ENCODE data around the gene PTK6. TPM values are rescaled to one million over a fixed set of nuclear protein-coding genes. Genes with fewer than 3 reads are reported as not detected.

PTK6 gene
- total RNA-seq, 3 donors from 2014 or later (not counting 1 experiment from before 2014, with no cell fraction given): 0.16 to 0.48 TPM; not detected in 1

- peaks cover 0 to 8% of the 10 kb centered on the region in 2 donors for H3K9me3 Mint-ChIP-seq
- Histone ChIP-seq H3K27me3 (ENCODE audit: control insufficient read depth, insufficient read depth, low read length) (peaks cover 21% of the 10 kb centered on the region), H3K36me3 (ENCODE audit: control insufficient read depth, insufficient read depth, low read length) (no peaks in the 10 kb centered on the region), H3K4me3 (ENCODE audit: low read length) (no peak overlapping the region), H3K27ac (ENCODE audit: low read length) (no peak overlapping the region), H3K9me3 (ENCODE audit: control insufficient read depth, insufficient read depth, low read length) (no peaks in the 10 kb centered on the region), H3K4me1 (ENCODE audit: control insufficient read depth, insufficient read depth, low read length) (peaks cover 12% of the 10 kb centered on the region)
- no peaks in the 10 kb centered on the region for H3K36me3 Mint-ChIP-seq
- ATAC-seq: no peak
- no peak for DNase-seq
- 94% methylated on average over 14 of the region's 14 CpGs for WGBS (ENCODE audit: insufficient coverage)
- no peaks in the 10 kb centered on the region for H3K4me1 Mint-ChIP-seq
- TF ChIP-seq CTCF (IDR thresholded peaks at IDR 0.05): no peak
- H3K27ac Mint-ChIP-seq: no peak overlapping the region
- H3K27me3 Mint-ChIP-seq (ENCODE audit: low read depth in 2 of 2): peaks cover 0 to 8% of the 10 kb centered on the region in 2 donors
- H3K4me3 Mint-ChIP-seq: no peak overlapping the region
- intact Hi-C loops (cut with micrococcal nuclease): no loop called here
Measured at GRCh38 chr20:63492982-63493381, 44.2 kb downstream of the PTK6 start.

- H3K4me1 Mint-ChIP-seq: no peaks in the 10 kb centered on the region
- no peak for DNase-seq
- H3K27me3 ChIP-seq (ENCODE audit: control insufficient read depth, insufficient read depth, low read length): peaks cover 16% of the 10 kb centered on the region
- H3K27ac Mint-ChIP-seq: no peak overlapping the region
- H3K27me3 Mint-ChIP-seq (ENCODE audit: low read depth in 2 of 2): peaks cover 0 to 8% of the 10 kb centered on the region in 2 donors
- peaks cover 10% of the 10 kb centered on the region for H3K4me1 ChIP-seq (ENCODE audit: control insufficient read depth, insufficient read depth, low read length)
- H3K36me3 ChIP-seq (ENCODE audit: control insufficient read depth, insufficient read depth, low read length): no peaks in the 10 kb centered on the region
- intact Hi-C loops (cut with micrococcal nuclease): no loop called here
- no peaks in the 10 kb centered on the region for H3K9me3 ChIP-seq (ENCODE audit: control insufficient read depth, insufficient read depth, low read length)
- H3K4me3 Mint-ChIP-seq: no peak overlapping the region
- H3K4me3 ChIP-seq (ENCODE audit: low read length): no peak overlapping the region
- WGBS (ENCODE audit: insufficient coverage): 89% methylated on average over 2 of the region's 2 CpGs
- ATAC-seq: no peak
- H3K27ac ChIP-seq (ENCODE audit: low read length): no peak overlapping the region
- H3K36me3 Mint-ChIP-seq: no peaks in the 10 kb centered on the region
- TF ChIP-seq CTCF (IDR thresholded peaks at IDR 0.05): no peak
- peaks cover 0 to 8% of the 10 kb centered on the region in 2 donors for H3K9me3 Mint-ChIP-seq
Measured at GRCh38 chr20:63492518-63492917, 44.7 kb downstream of the PTK6 start.

- Histone ChIP-seq H3K36me3 (ENCODE audit: control insufficient read depth, insufficient read depth, low read length) (no peaks in the 10 kb centered on the region), H3K27ac (ENCODE audit: low read length) (no peak overlapping the region), H3K9me3 (ENCODE audit: control insufficient read depth, insufficient read depth, low read length) (no peaks in the 10 kb centered on the region), H3K4me1 (ENCODE audit: control insufficient read depth, insufficient read depth, low read length) (peaks cover 10% of the 10 kb centered on the region), H3K27me3 (ENCODE audit: control insufficient read depth, insufficient read depth, low read length) (peaks cover 9% of the 10 kb centered on the region), H3K4me3 (ENCODE audit: low read length) (no peak overlapping the region)
- no peaks in the 10 kb centered on the region for H3K4me1 Mint-ChIP-seq
- DNase-seq (no peak), ATAC-seq (no peak)
- peaks cover 0 to 11% of the 10 kb centered on the region in 2 donors for H3K27me3 Mint-ChIP-seq (ENCODE audit: low read depth in 2 of 2)
- no peaks in the 10 kb centered on the region for H3K36me3 Mint-ChIP-seq
- H3K9me3 Mint-ChIP-seq: peaks cover 0 to 8% of the 10 kb centered on the region in 2 donors
- intact Hi-C loops (cut with micrococcal nuclease): no loop called here
- no peak overlapping the region for H3K4me3 Mint-ChIP-seq
- no peak for TF ChIP-seq CTCF (IDR thresholded peaks at IDR 0.05)
- H3K27ac Mint-ChIP-seq: no peak overlapping the region
- WGBS (ENCODE audit: insufficient coverage): 68% methylated on average over 4 of the region's 4 CpGs
Measured at GRCh38 chr20:63491635-63492230, 45.4 kb downstream of the PTK6 start.

- H3K27me3 ChIP-seq (ENCODE audit: control insufficient read depth, insufficient read depth, low read length): peaks cover 3% of the 10 kb centered on the region
- intact Hi-C loops (cut with micrococcal nuclease): no loop called here
- no peak overlapping the region for H3K4me3 ChIP-seq (ENCODE audit: low read length)
- 85% methylated on average over 4 of the region's 4 CpGs for WGBS (ENCODE audit: insufficient coverage)
- peaks cover 4% of the 10 kb centered on the region for H3K4me1 ChIP-seq (ENCODE audit: control insufficient read depth, insufficient read depth, low read length)
- no peak for DNase-seq
- H3K27ac ChIP-seq (ENCODE audit: low read length): no peak overlapping the region
- TF ChIP-seq CTCF (IDR thresholded peaks at IDR 0.05): no peak
- no peak overlapping the region for H3K27ac Mint-ChIP-seq
- no peaks in the 10 kb centered on the region for H3K9me3 ChIP-seq (ENCODE audit: control insufficient read depth, insufficient read depth, low read length)
- H3K4me3 Mint-ChIP-seq: no peak overlapping the region
- peaks cover 0 to 8% of the 10 kb centered on the region in 2 donors for H3K9me3 Mint-ChIP-seq
- H3K36me3 Mint-ChIP-seq: no peaks in the 10 kb centered on the region
- H3K4me1 Mint-ChIP-seq: no peaks in the 10 kb centered on the region
- peaks cover 0 to 13% of the 10 kb centered on the region in 2 donors for H3K27me3 Mint-ChIP-seq (ENCODE audit: low read depth in 2 of 2)
- no peaks in the 10 kb centered on the region for H3K36me3 ChIP-seq (ENCODE audit: control insufficient read depth, insufficient read depth, low read length)
- ATAC-seq: no peak
Measured at GRCh38 chr20:63491078-63491477, 46.1 kb downstream of the PTK6 start.
